OCI-LY3 (cell line): ENCODE results near the gene SELENOM.

Source experiments
- CTCF ChIP-seq: fragments of 200-600, 300-600 bp; sonication (generic); IDR thresholded peaks from 2 replicates; pipeline ENCODE4 v1.5.1; 2014; ENCODE audit warnings: antibody characterized with exemption, low read length, low read depth
- EZH2phosphoT487 ChIP-seq: fragments of 200-600 bp; shearing (Covaris generic); IDR thresholded peaks from 2 replicates; pipeline ENCODE4 v1.6.1; 2018; ENCODE audit warnings: antibody characterized with exemption, mixed run types, low read depth

GRCh38 chr22:31136155-31136554 lies 28.8 kb upstream of the SELENOM start:
- TF ChIP-seq CTCF = no peak
- no peak for TF ChIP-seq EZH2phosphoT487
